NCI-H1930 (cell line): ENCODE results near the gene TBC1D7.

Experiments
- DNase-seq, 2 experiments: peaks; one replicate each; lab custom pipeline; 2025; lab: John Stamatoyannopoulos, UW

TBC1D7 gene

GRCh38 chr6:13319891-13320564, 8.3 kb downstream of the TBC1D7 start:
- DNase-seq, result no peak

- DNase-seq, result no peak
These were observed 9.5 kb downstream of the TBC1D7 start for GRCh38 chr6:13318821-13319220.

GRCh38 chr6:13315896-13316295, 12.4 kb downstream of the TBC1D7 start:
- DNase-seq, result no peak

- no peak for DNase-seq
These were observed 13.5 kb downstream of the TBC1D7 start for GRCh38 chr6:13314806-13315205.

GRCh38 chr6:13311155-13311554, 17.2 kb downstream of the TBC1D7 start:
- no peak for DNase-seq

GRCh38 chr6:13308332-13308731, 20.0 kb downstream of the TBC1D7 start:
- no peak for DNase-seq

- no peak for DNase-seq
These were observed 20.8 kb downstream of the TBC1D7 start for GRCh38 chr6:13307508-13307995.

GRCh38 chr6:13305791-13306190, 22.5 kb downstream of the TBC1D7 start:
- no peak for DNase-seq

GRCh38 chr6:13305288-13305687, 23.0 kb downstream of the TBC1D7 start:
- DNase-seq, result no peak

GRCh38 chr6:13304580-13305260, 23.6 kb downstream of the TBC1D7 start:
- DNase-seq, result no peak

GRCh38 chr6:13304101-13304500, 24.2 kb downstream of the TBC1D7 start:
- DNase-seq, result no peak

GRCh38 chr6:13303668-13304017, 24.7 kb downstream of the TBC1D7 start:
- no peak for DNase-seq

- DNase-seq, result no peak
These were observed 25.3 kb downstream of the TBC1D7 start for GRCh38 chr6:13302751-13303667.

- no peak for DNase-seq
These were observed 26.0 kb downstream of the TBC1D7 start for GRCh38 chr6:13302291-13302690.

GRCh38 chr6:13300643-13301590, 27.4 kb downstream of the TBC1D7 start:
- DNase-seq, result no peak

GRCh38 chr6:13299918-13300317, 28.4 kb downstream of the TBC1D7 start:
- no peak for DNase-seq

- DNase-seq, result no peak
These were observed 28.9 kb downstream of the TBC1D7 start for GRCh38 chr6:13299403-13299821.

- no peak for DNase-seq
These were observed 29.9 kb downstream of the TBC1D7 start for GRCh38 chr6:13298446-13298845.

GRCh38 chr6:13297391-13297790, 30.9 kb downstream of the TBC1D7 start:
- no peak for DNase-seq

- no peak for DNase-seq
These were observed 31.8 kb downstream of the TBC1D7 start for GRCh38 chr6:13296536-13296997.

- DNase-seq, result no peak
These were observed 32.8 kb downstream of the TBC1D7 start for GRCh38 chr6:13295576-13295975.
